ENCODE data around the gene AAK1.

GRCh38 chr2:69546646-69547045 is 96.9 kb downstream of the AAK1 start:
- TF ChIP-seq CTCF (IDR thresholded peaks at IDR 0.05) (no peak), POLR2A (IDR thresholded peaks at IDR 0.05) (no peak)
